ENCODE measurements around the gene KCNC1.

Gene KCNC1

GRCh38 chr11:17772704-17773600 lies 38.4 kb downstream of the KCNC1 start:
- H3K27me3 ChIP-seq (ENCODE audit: control insufficient read depth, insufficient read depth, low read length), result peaks cover 23% of the 10 kb centered on the region
- H3K9ac ChIP-seq (ENCODE audit: low read depth, low read length), result no peak overlapping the region
- H3K4me2 ChIP-seq (ENCODE audit: low read length), result no peak overlapping the region
- no peaks in the 10 kb centered on the region for H3K36me3 ChIP-seq (ENCODE audit: insufficient read depth, low read length)
- H3K4me1 ChIP-seq (ENCODE audit: control insufficient read depth, insufficient read depth, low read length), result no peaks in the 10 kb centered on the region
- no peaks in the 10 kb centered on the region for H3K9me3 ChIP-seq (replicated peaks; ENCODE audit: low read length)
- no peak overlapping the region for H3K4me3 ChIP-seq (ENCODE audit: low read length)

- Histone ChIP-seq H3K9me3 (replicated peaks; ENCODE audit: low read length) (no peaks in the 10 kb centered on the region), H3K36me3 (ENCODE audit: insufficient read depth, low read length) (no peaks in the 10 kb centered on the region), H3K9ac (ENCODE audit: low read depth, low read length) (no peak overlapping the region), H3K4me2 (ENCODE audit: low read length) (no peak overlapping the region), H3K4me1 (ENCODE audit: control insufficient read depth, insufficient read depth, low read length) (no peaks in the 10 kb centered on the region), H3K4me3 (ENCODE audit: low read length) (no peak overlapping the region), H3K27me3 (ENCODE audit: control insufficient read depth, insufficient read depth, low read length) (peaks cover 26% of the 10 kb centered on the region)
These were observed 39.1 kb downstream of the KCNC1 start for GRCh38 chr11:17773674-17774073.

- no peak overlapping the region for H3K9ac ChIP-seq (ENCODE audit: low read depth, low read length)
- peaks cover 26% of the 10 kb centered on the region for H3K27me3 ChIP-seq (ENCODE audit: control insufficient read depth, insufficient read depth, low read length)
- no peaks in the 10 kb centered on the region for H3K4me1 ChIP-seq (ENCODE audit: control insufficient read depth, insufficient read depth, low read length)
- H3K4me2 ChIP-seq (ENCODE audit: low read length), result no peak overlapping the region
- no peaks in the 10 kb centered on the region for H3K36me3 ChIP-seq (ENCODE audit: insufficient read depth, low read length)
- H3K4me3 ChIP-seq (ENCODE audit: low read length), result no peak overlapping the region
- H3K9me3 ChIP-seq (replicated peaks; ENCODE audit: low read length), result no peaks in the 10 kb centered on the region
These were observed 39.9 kb downstream of the KCNC1 start for GRCh38 chr11:17774232-17775034.

- Histone ChIP-seq H3K36me3 (ENCODE audit: insufficient read depth, low read length) (no peaks in the 10 kb centered on the region), H3K4me2 (ENCODE audit: low read length) (no peak overlapping the region), H3K27me3 (ENCODE audit: control insufficient read depth, insufficient read depth, low read length) (peaks cover 22% of the 10 kb centered on the region), H3K9me3 (replicated peaks; ENCODE audit: low read length) (no peaks in the 10 kb centered on the region), H3K9ac (ENCODE audit: low read depth, low read length) (no peak overlapping the region), H3K4me1 (ENCODE audit: control insufficient read depth, insufficient read depth, low read length) (no peaks in the 10 kb centered on the region), H3K4me3 (ENCODE audit: low read length) (no peak overlapping the region)
These were observed 40.4 kb downstream of the KCNC1 start for GRCh38 chr11:17775035-17775348.

- Histone ChIP-seq H3K27me3 (ENCODE audit: control insufficient read depth, insufficient read depth, low read length) (peaks cover 24% of the 10 kb centered on the region), H3K36me3 (ENCODE audit: insufficient read depth, low read length) (no peaks in the 10 kb centered on the region), H3K9ac (ENCODE audit: low read depth, low read length) (no peak overlapping the region)
These were observed 41.1 kb downstream of the KCNC1 start for GRCh38 chr11:17775507-17776211.

GRCh38 chr11:17776212-17776875 lies 41.8 kb downstream of the KCNC1 start:
- peaks cover 28% of the 10 kb centered on the region for H3K27me3 ChIP-seq (ENCODE audit: control insufficient read depth, insufficient read depth, low read length)
- no peak overlapping the region for H3K4me2 ChIP-seq (ENCODE audit: low read length)
- no peaks in the 10 kb centered on the region for H3K36me3 ChIP-seq (ENCODE audit: insufficient read depth, low read length)
- H3K4me1 ChIP-seq (ENCODE audit: control insufficient read depth, insufficient read depth, low read length), result no peaks in the 10 kb centered on the region
- no peaks in the 10 kb centered on the region for H3K9me3 ChIP-seq (replicated peaks; ENCODE audit: low read length)
- no peak overlapping the region for H3K9ac ChIP-seq (ENCODE audit: low read depth, low read length)
- no peak overlapping the region for H3K4me3 ChIP-seq (ENCODE audit: low read length)

More at GRCh38 chr11:17775507-17776211, 41.1 kb downstream of the KCNC1 start:
- Histone ChIP-seq H3K9me3 (replicated peaks; ENCODE audit: low read length) (no peaks in the 10 kb centered on the region), H3K4me1 (ENCODE audit: control insufficient read depth, insufficient read depth, low read length) (no peaks in the 10 kb centered on the region), H3K4me2 (ENCODE audit: low read length) (no peak overlapping the region), H3K4me3 (ENCODE audit: low read length) (no peak overlapping the region)

- Histone ChIP-seq H3K4me2 (ENCODE audit: low read length) (no peak overlapping the region), H3K27me3 (ENCODE audit: control insufficient read depth, insufficient read depth, low read length) (peaks cover 30% of the 10 kb centered on the region), H3K4me1 (ENCODE audit: control insufficient read depth, insufficient read depth, low read length) (no peaks in the 10 kb centered on the region), H3K9me3 (replicated peaks; ENCODE audit: low read length) (no peaks in the 10 kb centered on the region), H3K9ac (ENCODE audit: low read depth, low read length) (no peak overlapping the region), H3K36me3 (ENCODE audit: insufficient read depth, low read length) (no peaks in the 10 kb centered on the region), H3K4me3 (ENCODE audit: low read length) (no peak overlapping the region)
These were observed 42.6 kb downstream of the KCNC1 start for GRCh38 chr11:17777086-17777737.

GRCh38 chr11:17777738-17778091 lies 43.1 kb downstream of the KCNC1 start:
- no peaks in the 10 kb centered on the region for H3K36me3 ChIP-seq (ENCODE audit: insufficient read depth, low read length)
- no peaks in the 10 kb centered on the region for H3K4me1 ChIP-seq (ENCODE audit: control insufficient read depth, insufficient read depth, low read length)
- no peaks in the 10 kb centered on the region for H3K9me3 ChIP-seq (replicated peaks; ENCODE audit: low read length)
- H3K4me3 ChIP-seq (ENCODE audit: low read length), result no peak overlapping the region
- H3K9ac ChIP-seq (ENCODE audit: low read depth, low read length), result no peak overlapping the region
- H3K27me3 ChIP-seq (ENCODE audit: control insufficient read depth, insufficient read depth, low read length), result peaks cover 30% of the 10 kb centered on the region
- no peak overlapping the region for H3K4me2 ChIP-seq (ENCODE audit: low read length)

- Histone ChIP-seq H3K4me2 (ENCODE audit: low read length) (no peak overlapping the region), H3K4me3 (ENCODE audit: low read length) (no peak overlapping the region), H3K36me3 (ENCODE audit: insufficient read depth, low read length) (no peaks in the 10 kb centered on the region), H3K27me3 (ENCODE audit: control insufficient read depth, insufficient read depth, low read length) (peaks cover 30% of the 10 kb centered on the region), H3K9ac (ENCODE audit: low read depth, low read length) (no peak overlapping the region), H3K4me1 (ENCODE audit: control insufficient read depth, insufficient read depth, low read length) (no peaks in the 10 kb centered on the region), H3K9me3 (replicated peaks; ENCODE audit: low read length) (no peaks in the 10 kb centered on the region)
These were observed 43.8 kb downstream of the KCNC1 start for GRCh38 chr11:17778352-17778751.

GRCh38 chr11:17778956-17779860 lies 44.6 kb downstream of the KCNC1 start:
- Histone ChIP-seq H3K4me1 (ENCODE audit: control insufficient read depth, insufficient read depth, low read length) (no peaks in the 10 kb centered on the region), H3K9me3 (replicated peaks; ENCODE audit: low read length) (no peaks in the 10 kb centered on the region), H3K9ac (ENCODE audit: low read depth, low read length) (no peak overlapping the region), H3K27me3 (ENCODE audit: control insufficient read depth, insufficient read depth, low read length) (peaks cover 27% of the 10 kb centered on the region), H3K4me2 (ENCODE audit: low read length) (no peak overlapping the region), H3K4me3 (ENCODE audit: low read length) (no peak overlapping the region), H3K36me3 (ENCODE audit: insufficient read depth, low read length) (no peaks in the 10 kb centered on the region)
